ENCODE data around the gene MACROD2. TPM values are rescaled to one million over a fixed set of nuclear protein-coding genes. Genes with fewer than 3 reads are reported as not detected.

MACROD2 gene
- total RNA-seq, 1 experiment from 2014 or later: 1.4 TPM

DNA sequence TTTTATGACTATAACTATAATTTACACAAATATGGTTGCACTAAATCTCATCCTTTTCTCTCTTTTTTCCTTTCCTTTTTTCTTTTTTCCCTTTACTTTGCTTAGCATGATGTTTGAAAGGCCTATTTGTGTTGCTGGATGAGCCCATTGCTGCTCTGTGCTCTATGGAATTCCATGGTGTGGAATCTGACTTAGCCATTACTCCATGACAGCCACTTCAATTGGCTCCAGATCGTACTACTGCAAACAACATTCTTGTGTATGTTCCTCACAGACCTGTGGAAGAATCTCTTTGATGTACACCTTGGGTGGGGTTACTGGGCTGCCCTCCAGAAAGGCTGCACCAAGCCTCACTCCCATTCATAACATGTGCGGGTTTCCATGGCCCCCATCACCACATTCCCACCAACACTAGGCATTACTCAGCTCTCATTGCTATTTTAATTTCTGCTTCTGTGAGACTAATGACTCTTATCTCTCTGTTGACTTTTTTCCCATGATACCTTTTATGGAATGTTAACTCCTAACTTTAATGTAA lies 1598.9 kb downstream of the MACROD2 start:
- Histone ChIP-seq H3K36me3 (ENCODE audit: insufficient read depth, low read length, poor library complexity, severe bottlenecking) (no peaks in the 10 kb centered on the region), H3K4me3 (ENCODE audit: low read depth, low read length, poor library complexity, severe bottlenecking) (no peak overlapping the region), H3K4me1 (ENCODE audit: insufficient read depth, low read length, poor library complexity, severe bottlenecking) (no peaks in the 10 kb centered on the region), H3K27ac (ENCODE audit: low read depth, low read length, poor library complexity, severe bottlenecking) (no peak overlapping the region), H3K9me3 (ENCODE audit: low read depth, low read length, poor library complexity, severe bottlenecking) (peaks cover 5% of the 10 kb centered on the region), H3K27me3 (replicated peaks; ENCODE audit: insufficient read depth, low read depth, low read length, poor library complexity) (no peaks in the 10 kb centered on the region)
- ChIA-PET POLR2A (ENCODE audit: low non-redundant PET) (no interaction called here), CTCF (no interaction called here)
- no TSS peak for BruUV-seq (replicated peaks)
- TF ChIP-seq EZH2 (IDR thresholded peaks at IDR 0.05; ENCODE audit: borderline replicate concordance, low read depth, low read length, poor library complexity, severe bottlenecking): no peak
- TF ChIP-seq, protein P1, sequence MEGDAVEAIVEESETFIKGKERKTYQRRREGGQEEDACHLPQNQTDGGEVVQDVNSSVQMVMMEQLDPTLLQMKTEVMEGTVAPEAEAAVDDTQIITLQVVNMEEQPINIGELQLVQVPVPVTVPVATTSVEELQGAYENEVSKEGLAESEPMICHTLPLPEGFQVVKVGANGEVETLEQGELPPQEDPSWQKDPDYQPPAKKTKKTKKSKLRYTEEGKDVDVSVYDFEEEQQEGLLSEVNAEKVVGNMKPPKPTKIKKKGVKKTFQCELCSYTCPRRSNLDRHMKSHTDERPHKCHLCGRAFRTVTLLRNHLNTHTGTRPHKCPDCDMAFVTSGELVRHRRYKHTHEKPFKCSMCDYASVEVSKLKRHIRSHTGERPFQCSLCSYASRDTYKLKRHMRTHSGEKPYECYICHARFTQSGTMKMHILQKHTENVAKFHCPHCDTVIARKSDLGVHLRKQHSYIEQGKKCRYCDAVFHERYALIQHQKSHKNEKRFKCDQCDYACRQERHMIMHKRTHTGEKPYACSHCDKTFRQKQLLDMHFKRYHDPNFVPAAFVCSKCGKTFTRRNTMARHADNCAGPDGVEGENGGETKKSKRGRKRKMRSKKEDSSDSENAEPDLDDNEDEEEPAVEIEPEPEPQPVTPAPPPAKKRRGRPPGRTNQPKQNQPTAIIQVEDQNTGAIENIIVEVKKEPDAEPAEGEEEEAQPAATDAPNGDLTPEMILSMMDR (conservative IDR thresholded peaks at IDR 0.05; ENCODE audit: low read depth, low read length): no peak
- intact Hi-C loops (cut with micrococcal nuclease; ENCODE audit: unreplicated experiment): no loop called here
- DNase-seq (ENCODE audit: low spot score): no peak

DNA sequence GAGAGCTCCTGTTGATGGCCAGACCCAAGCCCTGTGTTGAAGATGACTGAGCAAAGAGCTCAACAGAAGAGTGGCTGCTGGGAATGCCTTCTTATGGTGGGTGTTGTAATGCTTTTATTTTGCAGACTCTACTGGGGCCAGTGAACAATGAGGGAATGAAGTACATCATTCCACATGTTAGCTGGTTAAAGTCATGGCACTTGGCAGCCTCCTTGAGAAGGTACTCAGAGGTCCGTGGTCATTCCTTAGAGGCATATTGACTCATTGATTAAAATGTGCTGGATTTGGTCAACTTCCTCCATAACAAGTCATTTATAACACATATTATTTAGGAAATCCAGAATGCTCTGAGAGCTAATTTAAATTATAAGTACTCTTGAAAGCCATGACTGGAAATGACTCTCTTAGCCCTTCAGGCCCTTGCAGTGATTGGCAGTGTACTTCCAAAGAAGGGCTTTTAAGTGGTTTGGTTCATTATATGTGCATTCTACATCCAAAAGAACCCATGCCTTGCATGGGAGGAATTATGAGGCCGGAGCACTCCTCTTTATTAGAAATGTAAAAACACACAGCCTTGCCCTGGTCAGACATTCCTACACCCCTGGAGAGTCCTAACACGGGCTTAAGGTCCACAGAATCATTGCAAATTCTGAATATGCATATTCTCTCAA lies 1601.0 kb downstream of the MACROD2 start:
- peaks cover 5% of the 10 kb centered on the region for H3K9me3 ChIP-seq (ENCODE audit: low read depth, low read length, poor library complexity, severe bottlenecking)
- no peak overlapping the region for H3K4me3 ChIP-seq (ENCODE audit: low read depth, low read length, poor library complexity, severe bottlenecking)
- H3K36me3 ChIP-seq (ENCODE audit: insufficient read depth, low read length, poor library complexity, severe bottlenecking): no peaks in the 10 kb centered on the region
- no peaks in the 10 kb centered on the region for H3K27me3 ChIP-seq (replicated peaks; ENCODE audit: insufficient read depth, low read depth, low read length, poor library complexity)
- CTCF ChIA-PET: no interaction called here
- TF ChIP-seq, protein P1 (conservative IDR thresholded peaks at IDR 0.05; ENCODE audit: low read depth, low read length): no peak
- no peak for TF ChIP-seq EZH2 (IDR thresholded peaks at IDR 0.05; ENCODE audit: borderline replicate concordance, low read depth, low read length, poor library complexity, severe bottlenecking)
- POLR2A ChIA-PET (ENCODE audit: low non-redundant PET): no interaction called here
- intact Hi-C loops (cut with micrococcal nuclease; ENCODE audit: unreplicated experiment): no loop called here
- H3K4me1 ChIP-seq (ENCODE audit: insufficient read depth, low read length, poor library complexity, severe bottlenecking): no peaks in the 10 kb centered on the region
- DNase-seq (ENCODE audit: low spot score): no peak
- H3K27ac ChIP-seq (ENCODE audit: low read depth, low read length, poor library complexity, severe bottlenecking): no peak overlapping the region
- BruUV-seq (replicated peaks): no TSS peak

DNA sequence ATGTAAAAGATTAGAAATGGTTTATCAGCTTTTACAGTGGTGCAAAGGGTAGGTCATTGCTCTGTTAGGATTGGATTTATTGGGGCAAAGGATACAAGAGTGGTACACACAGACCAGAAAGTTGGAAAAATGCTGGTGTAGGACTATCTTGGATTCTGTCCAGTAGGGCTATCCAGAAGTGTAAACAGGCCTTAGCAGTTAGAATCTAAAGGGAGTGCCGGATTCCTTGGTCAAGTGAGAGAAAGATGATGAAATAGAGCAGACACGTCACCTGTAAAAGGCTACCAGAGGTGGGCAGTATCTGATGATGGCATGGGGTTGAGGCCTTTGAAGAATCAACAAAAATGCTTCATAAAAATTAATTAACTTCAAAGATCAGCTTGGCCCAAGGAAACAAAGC lies 1602.0 kb downstream of the MACROD2 start:
- Histone ChIP-seq H3K27me3 (replicated peaks; ENCODE audit: insufficient read depth, low read depth, low read length, poor library complexity) (no peaks in the 10 kb centered on the region), H3K4me3 (ENCODE audit: low read depth, low read length, poor library complexity, severe bottlenecking) (no peak overlapping the region), H3K27ac (ENCODE audit: low read depth, low read length, poor library complexity, severe bottlenecking) (no peak overlapping the region), H3K4me1 (ENCODE audit: insufficient read depth, low read length, poor library complexity, severe bottlenecking) (no peaks in the 10 kb centered on the region), H3K9me3 (ENCODE audit: low read depth, low read length, poor library complexity, severe bottlenecking) (peaks cover 5% of the 10 kb centered on the region), H3K36me3 (ENCODE audit: insufficient read depth, low read length, poor library complexity, severe bottlenecking) (no peaks in the 10 kb centered on the region)
- POLR2A ChIA-PET (ENCODE audit: low non-redundant PET): no interaction called here
- CTCF ChIA-PET: no interaction called here
- no TSS peak for BruUV-seq (replicated peaks)
- no peak for DNase-seq (ENCODE audit: low spot score)
- TF ChIP-seq, protein P1 (conservative IDR thresholded peaks at IDR 0.05; ENCODE audit: low read depth, low read length): no peak
- TF ChIP-seq EZH2 (IDR thresholded peaks at IDR 0.05; ENCODE audit: borderline replicate concordance, low read depth, low read length, poor library complexity, severe bottlenecking): no peak
- intact Hi-C loops (cut with micrococcal nuclease; ENCODE audit: unreplicated experiment): no loop called here
